Lower leg skin (tissue), 4 donors: Measurements from ENCODE around the gene PAPOLB. TPM values are rescaled to one million over a fixed set of nuclear protein-coding genes. Genes with fewer than 3 reads are reported as not detected.

Experiments
- DNase-seq, 2 donors: peaks; one replicate each; pipeline ENCODE4 v3.0.0-alpha.2; 2019; ENCODE audit warnings: low spot score in 2 of 2
- H3K4me3 ChIP-seq: fragments of 200-600 bp; sonication (generic); 2 replicates; pipeline ENCODE4 v1.5.1; 2017; ENCODE audit warnings: mild to moderate bottlenecking, low read depth; ENCODE audit not compliant: poor library complexity, severe bottlenecking
- POLR2A ChIP-seq, 2 donors: fragments of 450-650 bp; IDR thresholded peaks; one replicate each; pipeline ENCODE4 v1.6.1; 2016 to 2017; ENCODE audit warnings: antibody characterized with exemption in 2 of 2, mild to moderate bottlenecking in 1 of 2, moderate library complexity in 1 of 2
- WGBS, 2 donors: methylation state at CpG; one replicate each; pipeline ENCODE4 v1.1.5; 2018; 5-methylcytosine and 5-hydroxymethylcytosine counted together
- intact Hi-C: fragments of 100-400 bp; cut with DNase I; formaldehyde crosslinking; loops from one replicate; pipeline ENCODE4 v1.15.0; 2023; ENCODE audit warnings: low total_unique reads
- total RNA-seq, 4 donors: library from RNA; depleted of rRNA; stranded (reverse); fragments of >200 nt; gene quantifications; one replicate each; pipeline ENCODE4 v1.1.0, GENCODE V29; 2016
- TF ChIP-seq, protein P1 (sequence below), 3 donors: fragments of 450-650 bp; IDR thresholded peaks; one replicate each; pipeline ENCODE4 v1.5.1; 2016; ENCODE audit warnings: antibody characterized with exemption in 3 of 3, mild to moderate bottlenecking in 3 of 3, moderate library complexity in 2 of 3

The PAPOLB gene
- total RNA-seq, 4 donors from 2014 or later = 0.08 TPM; not detected in 3

DNA sequence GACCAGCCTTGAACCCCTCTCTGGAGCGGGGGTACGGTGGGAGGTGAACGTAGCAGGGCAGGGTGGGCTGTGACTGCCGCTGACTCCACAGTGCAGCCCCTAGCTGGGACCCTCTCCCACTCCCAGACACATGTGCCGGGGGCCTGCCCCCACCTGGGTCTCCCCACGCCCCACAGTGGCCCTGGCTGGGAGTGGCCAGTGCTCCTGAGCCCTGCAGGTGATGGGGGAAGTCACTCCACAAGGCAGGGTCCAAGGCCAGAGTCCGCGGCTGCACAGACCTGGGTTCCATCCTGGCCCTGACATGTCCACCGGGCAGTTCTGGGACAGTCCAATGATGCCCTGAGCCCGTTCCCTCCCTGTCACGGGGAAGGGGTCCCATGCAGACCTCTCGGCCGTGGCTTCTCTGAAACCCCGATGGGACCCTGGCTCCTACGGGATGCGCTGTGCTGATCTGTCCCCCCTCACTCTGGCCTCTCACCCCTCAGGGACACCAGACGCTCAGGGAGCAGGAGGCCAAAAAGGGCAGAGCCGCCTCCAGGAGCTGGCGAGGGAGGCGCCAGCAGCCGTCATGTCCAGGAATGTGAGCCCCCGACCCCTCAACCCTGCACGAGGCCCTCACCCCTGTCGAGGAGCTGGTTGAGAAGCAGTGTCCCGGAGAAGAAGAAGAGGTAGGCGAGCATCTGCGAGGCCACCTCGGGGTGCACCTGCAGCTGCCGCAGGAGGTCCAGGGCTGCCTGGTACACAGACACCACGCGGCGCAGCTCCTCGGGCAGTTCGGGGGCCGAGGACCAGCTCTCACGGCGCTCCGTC, 46.0 kb downstream of the PAPOLB start:
- intact Hi-C loops = no loop called here
- DNase-seq = no peak
- TF ChIP-seq, protein P1, sequence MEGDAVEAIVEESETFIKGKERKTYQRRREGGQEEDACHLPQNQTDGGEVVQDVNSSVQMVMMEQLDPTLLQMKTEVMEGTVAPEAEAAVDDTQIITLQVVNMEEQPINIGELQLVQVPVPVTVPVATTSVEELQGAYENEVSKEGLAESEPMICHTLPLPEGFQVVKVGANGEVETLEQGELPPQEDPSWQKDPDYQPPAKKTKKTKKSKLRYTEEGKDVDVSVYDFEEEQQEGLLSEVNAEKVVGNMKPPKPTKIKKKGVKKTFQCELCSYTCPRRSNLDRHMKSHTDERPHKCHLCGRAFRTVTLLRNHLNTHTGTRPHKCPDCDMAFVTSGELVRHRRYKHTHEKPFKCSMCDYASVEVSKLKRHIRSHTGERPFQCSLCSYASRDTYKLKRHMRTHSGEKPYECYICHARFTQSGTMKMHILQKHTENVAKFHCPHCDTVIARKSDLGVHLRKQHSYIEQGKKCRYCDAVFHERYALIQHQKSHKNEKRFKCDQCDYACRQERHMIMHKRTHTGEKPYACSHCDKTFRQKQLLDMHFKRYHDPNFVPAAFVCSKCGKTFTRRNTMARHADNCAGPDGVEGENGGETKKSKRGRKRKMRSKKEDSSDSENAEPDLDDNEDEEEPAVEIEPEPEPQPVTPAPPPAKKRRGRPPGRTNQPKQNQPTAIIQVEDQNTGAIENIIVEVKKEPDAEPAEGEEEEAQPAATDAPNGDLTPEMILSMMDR (IDR thresholded peaks at IDR 0.05) = no peak
- TF ChIP-seq POLR2A (IDR thresholded peaks at IDR 0.05) = no peak
- 86 to 92% methylated on average over 25 to 30 of the region's 38 CpGs for WGBS, 2 donors
- H3K4me3 ChIP-seq = no peak overlapping the region

DNA sequence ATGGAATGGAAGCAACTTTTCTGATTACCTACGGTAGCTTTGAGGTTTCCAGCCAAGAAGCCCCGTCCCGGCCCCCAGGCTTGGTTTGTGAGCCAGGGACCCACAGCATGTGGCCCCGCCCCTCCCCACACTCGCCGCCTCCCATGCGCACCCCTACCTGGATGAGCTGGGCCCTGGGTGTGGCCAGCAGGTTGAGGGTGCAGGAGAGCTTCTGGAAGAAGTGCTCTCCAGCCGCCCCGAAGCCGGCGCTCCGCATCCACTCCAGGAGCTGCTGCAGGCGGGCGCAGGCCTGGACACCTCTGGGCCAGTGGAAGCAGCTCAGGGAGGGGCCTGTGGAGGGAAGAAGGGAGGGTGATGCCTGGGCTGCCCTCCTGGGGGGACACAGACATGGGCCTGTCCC, 46.7 kb downstream of the PAPOLB start:
- WGBS, 2 donors = 77 to 80% methylated on average over 9 to 12 of the region's 14 CpGs
- no peak for DNase-seq
- H3K4me3 ChIP-seq = no peak overlapping the region
- TF ChIP-seq POLR2A (IDR thresholded peaks at IDR 0.05) = no peak
- TF ChIP-seq, protein P1 (IDR thresholded peaks at IDR 0.05) = no peak
- intact Hi-C loops = no loop called here

DNA sequence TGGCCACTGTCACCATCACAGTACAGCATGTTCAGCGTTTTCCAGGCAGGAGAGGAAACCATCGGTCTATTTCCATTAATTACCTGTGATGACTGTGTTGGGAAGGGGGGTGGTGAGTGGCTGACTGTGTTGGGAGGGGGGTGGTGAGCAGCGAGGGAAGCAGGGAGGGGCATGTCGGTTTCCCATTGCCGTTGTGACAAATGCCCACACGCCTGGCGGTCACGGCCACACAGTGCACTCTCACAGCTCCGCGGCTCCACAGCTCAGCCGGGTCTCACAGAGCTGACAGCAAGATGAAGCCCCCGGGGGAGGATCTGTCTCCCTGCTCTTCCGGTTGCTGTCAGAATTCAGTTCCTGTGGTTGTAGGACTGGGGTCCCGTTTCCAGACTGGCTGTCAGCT, 47.4 kb downstream of the PAPOLB start:
- DNase-seq = no peak
- WGBS, 2 donors = 53 to 74% methylated on average over 14 of the region's 14 CpGs
- no peak overlapping the region for H3K4me3 ChIP-seq
- TF ChIP-seq, protein P1 (IDR thresholded peaks at IDR 0.05) = no peak
- no peak for TF ChIP-seq POLR2A (IDR thresholded peaks at IDR 0.05)
- intact Hi-C loops = no loop called here

DNA sequence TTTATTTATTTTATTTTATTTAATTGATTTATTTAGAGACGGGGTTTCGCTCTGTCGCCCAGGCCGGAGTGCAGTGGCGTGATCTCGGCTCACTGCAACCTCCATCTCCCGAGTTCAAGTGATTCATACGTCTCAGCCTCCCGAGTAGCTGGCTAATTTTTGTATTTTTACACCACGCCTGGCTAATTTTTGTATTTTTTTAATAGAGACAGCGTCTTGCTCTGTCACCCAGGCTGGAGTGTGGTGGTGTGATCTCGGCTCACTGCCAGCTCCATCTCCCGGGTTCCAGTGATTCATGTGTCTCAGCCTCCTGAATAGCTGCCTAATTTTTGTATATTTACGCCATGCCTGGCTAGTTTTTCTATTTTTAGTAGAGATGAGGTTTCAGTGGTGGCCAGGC, 52.2 kb downstream of the PAPOLB start:
- no peak overlapping the region for H3K4me3 ChIP-seq
- no peak for DNase-seq
- no peak for TF ChIP-seq POLR2A (IDR thresholded peaks at IDR 0.05)
- TF ChIP-seq, protein P1 (IDR thresholded peaks at IDR 0.05) = no peak
- WGBS, 2 donors = 81 to 84% methylated on average over 14 of the region's 14 CpGs
- intact Hi-C loops = loop anchor here (10.0 kb wide), 1 partner anchor 75 kb away; the partner anchor contains the start of gene RADIL

DNA sequence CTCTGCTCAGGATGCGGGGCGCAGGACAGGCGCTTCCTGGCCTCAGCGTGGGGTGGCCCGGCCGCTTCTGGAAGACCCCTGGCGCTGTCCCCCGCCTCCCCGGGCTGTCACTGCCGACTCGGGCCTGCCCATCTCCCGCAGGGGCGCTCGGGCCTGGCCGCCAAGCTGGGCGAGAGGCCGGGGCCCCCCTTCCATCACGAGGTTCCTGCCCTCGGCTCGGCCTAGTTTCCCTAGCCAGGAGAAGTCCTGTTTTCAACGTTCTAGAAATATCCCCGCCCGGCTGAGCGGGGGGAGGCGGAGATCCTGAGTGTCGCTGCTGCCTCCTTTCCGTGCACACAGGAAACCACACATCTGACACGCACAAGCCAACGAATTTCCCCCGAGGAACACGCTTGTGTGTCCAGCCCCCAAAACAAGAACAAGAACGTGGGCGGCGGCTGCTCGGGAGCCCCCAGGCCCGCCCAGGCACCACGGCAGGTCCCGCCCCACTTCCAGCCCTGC, 52.7 kb downstream of the PAPOLB start:
- intact Hi-C loops = loop anchor here (10.0 kb wide), 1 partner anchor 76 kb away; the partner anchor contains the start of gene RADIL
- no peak for TF ChIP-seq POLR2A (IDR thresholded peaks at IDR 0.05)
- TF ChIP-seq, protein P1 (IDR thresholded peaks at IDR 0.05) = no peak
- WGBS, 2 donors = 75 to 79% methylated on average over 24 to 35 of the region's 38 CpGs
- no peak for DNase-seq
- H3K4me3 ChIP-seq = no peak overlapping the region
